GM19372 (cell line): ENCODE data around the gene PRKCH.
A peak's percentile ranks its signal among the peaks of the same experiment; 100 is the strongest.

Experiments used
- ATAC-seq: cut with Tn5 transposase; IDR thresholded peaks from one replicate; pipeline ENCODE4 v1.9.1; 2021; ENCODE audit warnings: mild to moderate bottlenecking, low read depth, moderate library complexity; ENCODE audit not compliant: unreplicated experiment

The PRKCH gene

DNA sequence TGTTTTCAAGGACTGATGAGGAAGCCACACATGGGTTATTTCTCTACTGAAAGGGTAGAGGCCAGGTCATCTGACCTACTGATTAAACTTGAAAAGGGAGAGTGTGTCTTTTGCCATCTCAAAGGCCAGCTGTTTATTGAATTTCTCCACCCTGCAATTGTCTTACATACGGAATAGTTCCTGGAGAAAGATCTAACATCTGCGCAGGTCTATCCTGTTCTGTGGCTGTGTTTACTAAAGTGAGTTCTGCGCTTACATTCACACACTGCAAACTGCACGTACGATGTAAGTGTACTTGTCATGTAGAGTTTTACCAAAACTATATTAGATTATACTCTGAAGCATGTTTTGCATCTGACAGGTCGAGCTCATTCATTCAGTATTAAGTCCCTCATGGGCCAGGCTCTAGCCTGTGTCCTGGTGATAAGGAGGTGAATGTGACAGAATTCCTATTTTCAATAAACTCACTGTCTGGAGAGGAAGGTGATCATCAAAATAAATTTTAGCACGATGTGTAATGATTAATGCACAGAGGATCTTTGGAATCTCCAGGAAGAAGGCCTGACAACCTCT, 96.6 kb downstream of the PRKCH start:
- ATAC-seq = no peak

DNA sequence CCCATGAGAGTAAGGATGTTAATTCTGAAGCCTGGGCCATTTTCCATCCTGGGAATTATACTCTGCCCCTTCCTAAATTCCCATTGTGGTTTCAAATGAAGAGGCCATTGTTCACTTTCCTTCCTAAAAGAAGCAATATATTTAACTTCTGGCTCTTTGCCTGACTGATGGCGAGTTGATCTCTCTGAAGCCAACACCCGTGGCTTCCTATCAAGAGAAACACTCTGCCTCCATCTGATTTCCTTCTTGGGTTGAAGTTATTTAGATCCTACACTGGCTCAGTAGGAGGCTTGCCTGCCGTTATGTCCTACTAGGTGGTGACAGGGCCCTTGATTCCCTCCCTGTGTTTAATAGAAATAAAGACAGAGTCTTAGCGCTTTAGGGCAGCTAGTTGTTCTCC, 97.4 kb downstream of the PRKCH start:
- ATAC-seq = no peak

DNA sequence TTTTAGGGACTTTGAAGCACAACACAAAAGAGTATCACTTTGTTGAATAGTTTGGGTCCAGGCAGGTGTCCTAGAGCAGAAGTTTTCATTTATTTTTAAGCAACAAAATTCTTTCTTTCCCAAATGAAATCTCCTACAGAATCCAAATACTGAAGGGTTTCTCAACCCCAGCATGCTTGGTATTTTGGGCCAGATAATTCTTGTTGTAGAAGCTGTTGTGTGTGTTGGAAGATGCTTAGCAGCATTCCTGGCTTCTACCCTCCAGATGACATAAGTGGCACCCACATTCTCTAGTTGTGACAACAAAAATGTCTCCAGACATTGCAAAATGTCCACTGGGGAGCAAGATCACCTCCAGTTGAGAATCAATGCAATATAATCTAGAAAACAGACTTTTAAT, 97.8 kb downstream of the PRKCH start:
- ATAC-seq = no peak

DNA sequence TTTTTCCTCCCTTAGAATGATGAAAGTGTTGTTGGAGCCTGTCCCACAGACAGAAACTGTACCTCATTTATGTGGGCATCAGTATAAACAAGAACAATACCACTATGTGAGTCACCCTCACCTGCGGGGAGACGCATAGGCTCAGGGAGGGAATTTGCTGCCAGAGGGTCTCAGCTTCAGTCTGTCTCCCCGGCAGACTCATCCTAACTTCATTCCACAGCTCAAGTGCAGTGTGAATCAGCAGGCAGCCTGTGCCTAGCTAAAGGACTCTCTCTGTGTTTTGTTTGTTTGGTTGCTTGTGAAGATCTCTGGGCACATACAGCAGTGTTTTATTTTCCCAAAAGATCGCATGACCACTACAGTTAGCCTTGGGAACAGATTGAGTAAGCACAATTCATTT, 98.9 kb downstream of the PRKCH start:
- no peak for ATAC-seq

DNA sequence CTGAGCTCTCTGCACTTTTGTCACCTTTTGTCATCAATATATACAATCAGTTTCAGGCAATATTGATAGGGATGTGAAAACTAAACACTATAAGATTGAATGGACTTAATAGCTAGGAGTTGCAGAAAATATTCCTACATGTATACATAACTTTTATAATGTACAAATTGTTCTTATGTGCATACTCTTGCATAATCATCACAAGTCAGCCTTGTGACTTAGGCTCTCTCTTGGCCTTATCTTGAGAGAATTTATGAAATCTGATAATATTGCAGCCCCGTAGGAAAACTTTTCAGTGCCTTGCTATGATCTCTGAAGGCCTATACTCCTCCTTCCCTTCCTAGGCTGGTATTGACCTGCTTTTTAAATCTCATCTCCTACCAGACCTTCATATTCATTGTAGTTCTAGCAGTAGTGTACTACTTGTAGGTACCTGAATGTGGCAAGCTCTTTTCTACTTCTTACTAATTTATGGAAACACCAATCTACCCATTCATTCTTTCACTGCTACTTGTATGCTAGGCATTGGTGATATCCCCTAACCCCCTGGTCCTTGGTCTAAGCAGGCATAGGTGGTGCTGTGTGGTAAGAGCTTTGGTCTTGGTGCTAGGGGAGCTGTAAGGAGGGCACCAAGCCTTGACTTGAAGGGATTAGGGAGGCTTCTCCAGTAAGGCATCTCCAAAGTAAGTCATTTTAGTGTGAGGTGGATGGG, 100.0 kb downstream of the PRKCH start:
- ATAC-seq = no peak

DNA sequence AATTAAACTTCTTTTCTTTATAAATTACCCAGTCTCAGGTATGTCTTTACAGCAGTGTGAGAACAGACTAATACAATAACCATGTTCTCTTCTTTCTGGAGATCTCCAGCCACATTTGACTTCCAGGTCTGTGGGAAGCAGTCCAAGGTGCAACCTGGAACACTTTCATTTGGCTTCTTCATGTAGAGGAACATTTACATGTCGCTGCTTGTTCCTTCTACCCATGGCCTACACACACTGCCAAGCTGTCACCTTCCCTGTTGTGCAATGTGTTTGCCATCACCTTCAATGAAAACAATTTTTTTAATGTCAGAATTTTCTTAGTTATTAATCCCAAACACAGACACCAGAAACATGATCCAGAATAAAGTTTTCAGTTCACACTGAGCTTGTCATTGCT, 104.7 kb downstream of the PRKCH start:
- no peak for ATAC-seq

DNA sequence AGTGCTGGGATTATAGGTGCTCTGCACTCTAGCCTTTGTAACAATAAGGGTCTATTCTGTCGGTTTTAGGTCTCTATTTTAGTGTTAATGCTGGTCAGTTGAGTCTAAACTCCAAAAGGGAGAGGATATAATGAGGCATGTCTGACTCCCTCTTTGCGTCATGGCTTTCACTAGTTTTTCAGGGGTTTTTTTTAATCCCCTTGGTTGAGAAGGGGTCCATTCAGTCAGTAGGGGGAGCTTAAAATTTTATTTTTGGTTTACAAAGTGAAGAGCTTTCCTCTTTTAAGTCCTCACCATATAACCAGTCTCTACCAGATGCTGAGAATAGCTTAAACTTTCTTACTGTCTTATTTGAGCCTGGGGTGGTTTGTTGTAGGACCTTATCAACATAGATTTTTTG, 106.9 kb downstream of the PRKCH start:
- ATAC-seq = no peak

DNA sequence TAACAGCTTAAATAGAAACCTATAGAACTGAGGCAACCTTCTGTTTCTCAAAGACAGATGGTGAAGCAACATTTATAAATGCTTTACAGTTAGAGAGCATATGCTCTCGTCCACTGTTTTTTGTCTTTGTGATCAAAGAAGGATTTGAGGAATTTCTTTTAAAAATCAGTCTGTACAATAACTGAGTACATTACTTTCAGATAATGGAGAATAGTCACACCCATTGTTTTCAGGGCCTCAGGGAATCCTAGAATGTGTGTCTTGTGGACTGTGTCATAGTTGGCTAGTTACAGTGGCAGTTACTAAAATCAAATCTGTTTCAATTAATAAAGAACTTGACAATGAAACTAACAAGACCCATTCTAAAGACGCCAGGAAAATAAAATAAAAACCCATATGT, 107.9 kb downstream of the PRKCH start:
- no peak for ATAC-seq

DNA sequence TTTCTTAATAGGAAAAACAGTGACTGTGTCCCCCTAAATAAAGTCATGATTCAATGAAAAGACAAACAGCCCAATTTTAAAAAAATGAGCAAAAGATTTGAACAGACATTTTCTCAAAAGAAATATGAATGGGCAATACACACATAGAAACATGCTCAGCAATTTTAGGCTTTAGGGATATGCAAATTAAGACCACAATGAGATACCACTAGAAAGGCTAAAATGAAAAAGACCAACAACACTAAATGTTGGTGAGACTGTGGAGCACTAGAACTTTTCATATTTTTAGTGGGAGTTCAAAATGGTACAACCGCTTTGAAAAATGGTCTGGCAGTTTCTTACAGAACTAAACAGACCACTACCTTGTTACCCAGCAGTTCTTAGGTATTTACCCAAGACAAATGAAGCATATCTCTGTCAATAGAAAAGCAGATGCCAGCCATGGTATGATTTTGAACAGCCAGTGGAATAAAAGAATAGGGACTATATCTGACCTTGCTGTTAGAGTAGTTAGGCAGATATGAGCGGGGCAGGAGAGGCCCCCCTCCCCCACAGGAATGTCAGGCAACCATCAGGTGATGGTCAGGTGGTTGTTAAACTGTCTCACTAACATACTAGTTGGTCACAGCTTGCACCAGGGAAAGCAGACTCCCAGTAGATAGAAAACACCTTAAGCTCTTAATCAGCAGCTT, 108.8 kb downstream of the PRKCH start:
- no peak for ATAC-seq

DNA sequence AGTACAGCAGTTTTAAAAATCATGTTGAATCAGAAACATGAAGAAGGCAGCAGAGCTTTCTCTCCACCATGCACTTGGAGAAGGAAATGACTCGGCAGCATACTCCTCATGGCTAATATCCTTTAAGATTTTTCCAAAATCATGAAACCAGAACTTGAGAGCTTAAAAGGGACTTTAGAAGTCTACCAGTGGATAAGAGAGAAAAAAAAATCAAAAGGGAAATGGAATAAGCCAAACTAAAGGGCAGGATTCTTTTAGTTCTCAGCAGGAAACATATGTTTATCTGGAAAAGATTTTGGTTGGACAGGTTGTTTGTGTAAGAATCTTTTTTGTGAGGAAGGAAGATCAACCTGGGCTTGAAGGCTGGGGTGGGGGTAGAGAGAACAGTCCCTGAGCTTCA, 111.8 kb downstream of the PRKCH start:
- ATAC-seq = no peak

DNA sequence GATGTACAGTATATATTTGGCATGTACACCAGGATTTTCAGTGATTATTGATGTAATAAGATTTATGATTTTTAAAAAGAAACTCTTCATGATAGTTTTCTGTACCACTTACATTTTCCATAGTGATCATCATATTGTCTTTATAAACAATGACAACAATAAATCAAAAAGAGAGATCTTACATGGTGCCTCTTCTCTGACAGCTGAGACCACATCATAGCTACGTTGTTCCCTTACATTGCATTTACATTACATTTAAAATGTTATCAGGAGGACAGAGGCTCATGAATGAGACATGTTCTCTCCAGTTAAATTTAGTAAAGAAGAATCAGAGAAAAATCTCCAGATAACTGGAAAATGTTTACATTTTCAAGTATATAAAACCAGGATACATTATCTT, 112.4 kb downstream of the PRKCH start:
- no peak for ATAC-seq

DNA sequence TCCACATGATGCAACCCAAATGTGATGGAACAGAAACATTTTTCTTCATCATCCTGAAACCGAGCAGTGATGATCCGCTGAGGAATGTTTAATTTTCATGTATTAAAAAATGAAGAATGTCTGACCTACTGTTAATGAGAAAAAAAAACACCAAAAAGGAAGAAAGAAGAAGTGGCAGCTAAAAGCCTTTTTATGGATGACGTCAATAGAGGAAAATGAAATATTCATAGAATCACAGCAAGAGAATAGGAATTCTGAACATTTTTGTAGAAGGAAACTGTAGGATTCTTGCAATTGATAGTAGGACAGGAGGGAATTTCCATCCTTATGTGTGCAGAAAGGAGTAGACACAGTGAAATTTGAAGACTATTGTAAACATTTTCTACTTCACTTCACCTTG, 112.9 kb downstream of the PRKCH start:
- no peak for ATAC-seq

DNA sequence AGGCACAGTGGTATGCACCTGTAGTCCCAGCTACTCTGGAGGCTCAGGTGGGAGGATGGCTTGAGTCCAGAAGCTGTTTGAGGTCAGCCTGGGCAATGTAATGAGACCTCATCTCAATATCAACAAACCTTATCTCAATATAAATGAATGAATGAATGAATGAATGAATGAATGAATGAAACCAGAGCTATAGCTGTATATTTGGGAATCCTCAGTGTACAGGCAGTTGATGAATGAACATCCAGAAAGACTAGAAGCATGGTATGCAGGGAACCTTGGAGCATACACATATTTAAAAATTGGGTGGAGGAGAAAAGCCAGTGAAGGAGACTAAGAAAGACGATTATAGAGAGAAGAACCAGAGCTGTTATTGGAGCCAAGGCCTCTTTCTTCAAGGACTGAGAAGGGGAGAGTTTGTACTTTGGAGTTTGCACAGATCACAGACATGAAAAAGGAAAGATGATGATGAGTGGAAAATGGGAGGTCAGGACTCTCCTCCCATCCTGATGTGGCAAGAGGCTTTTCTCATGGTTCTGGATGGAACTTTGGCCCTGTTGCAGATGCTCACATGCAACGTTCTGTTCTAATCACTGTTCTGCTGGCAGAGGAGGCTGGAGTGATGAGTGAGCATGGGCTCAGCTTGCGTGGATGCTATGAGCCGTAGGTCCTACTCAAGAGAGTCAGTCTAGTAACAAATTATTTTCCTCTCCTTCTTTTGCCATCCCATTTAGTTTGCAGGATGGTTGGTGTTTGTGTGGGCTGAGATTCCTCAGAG, 114.4 kb downstream of the PRKCH start:
- no peak for ATAC-seq

DNA sequence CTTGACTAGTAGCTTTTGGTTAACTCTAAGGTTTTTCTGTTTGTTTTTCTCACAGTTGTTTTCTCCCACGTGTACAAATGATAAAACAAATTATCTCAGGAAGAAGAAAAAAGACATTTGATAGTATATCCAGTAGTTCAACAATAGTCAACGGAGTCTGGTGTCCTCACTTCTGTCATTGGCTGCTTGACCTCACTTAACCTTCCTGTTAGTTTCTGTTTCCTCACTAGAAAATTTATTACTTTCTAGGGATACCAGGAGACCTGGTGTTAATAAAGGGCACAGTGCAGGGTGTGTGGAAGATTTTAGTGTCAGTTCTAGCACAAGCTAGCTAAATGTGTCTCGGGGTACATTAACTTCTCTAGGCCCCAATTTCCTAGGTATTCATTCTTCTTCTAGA, 116.0 kb downstream of the PRKCH start:
- no peak for ATAC-seq

DNA sequence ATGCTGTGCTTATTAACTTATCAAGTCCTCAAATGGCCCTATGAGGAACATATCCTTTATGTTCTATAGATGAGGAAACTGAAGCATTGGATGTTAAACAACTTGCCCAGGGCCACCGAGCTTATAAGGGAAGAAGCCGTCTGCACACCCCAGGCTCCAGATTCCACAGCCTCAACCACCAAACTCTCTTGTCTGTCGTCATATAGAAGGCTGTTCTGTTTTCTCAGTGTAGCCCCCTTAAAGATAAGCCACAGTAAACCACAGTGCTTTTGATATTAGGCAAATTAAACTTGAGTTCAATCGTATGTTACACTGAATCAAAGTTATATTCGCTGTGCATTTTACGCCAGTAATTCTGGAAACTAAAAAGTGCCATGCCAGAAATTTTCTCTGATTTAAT, 116.7 kb downstream of the PRKCH start:
- no peak for ATAC-seq

DNA sequence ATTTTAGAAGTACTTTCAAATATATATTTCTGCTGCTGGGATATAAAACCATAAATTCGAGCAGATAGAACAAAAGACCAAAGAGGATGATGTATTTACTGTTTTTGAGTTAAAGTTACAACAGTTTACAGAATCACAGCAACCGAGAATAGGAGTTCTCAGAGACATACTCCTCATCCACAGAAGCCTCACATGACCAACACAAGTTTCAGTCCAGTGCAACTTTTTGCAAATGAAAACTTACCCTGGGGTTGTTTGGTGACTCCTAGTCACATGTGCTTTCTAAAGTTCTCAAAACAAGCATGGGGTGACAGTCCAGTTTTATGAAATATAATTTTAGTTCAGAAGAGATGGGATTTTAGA, 117.1 kb downstream of the PRKCH start:
- ATAC-seq = no peak

DNA sequence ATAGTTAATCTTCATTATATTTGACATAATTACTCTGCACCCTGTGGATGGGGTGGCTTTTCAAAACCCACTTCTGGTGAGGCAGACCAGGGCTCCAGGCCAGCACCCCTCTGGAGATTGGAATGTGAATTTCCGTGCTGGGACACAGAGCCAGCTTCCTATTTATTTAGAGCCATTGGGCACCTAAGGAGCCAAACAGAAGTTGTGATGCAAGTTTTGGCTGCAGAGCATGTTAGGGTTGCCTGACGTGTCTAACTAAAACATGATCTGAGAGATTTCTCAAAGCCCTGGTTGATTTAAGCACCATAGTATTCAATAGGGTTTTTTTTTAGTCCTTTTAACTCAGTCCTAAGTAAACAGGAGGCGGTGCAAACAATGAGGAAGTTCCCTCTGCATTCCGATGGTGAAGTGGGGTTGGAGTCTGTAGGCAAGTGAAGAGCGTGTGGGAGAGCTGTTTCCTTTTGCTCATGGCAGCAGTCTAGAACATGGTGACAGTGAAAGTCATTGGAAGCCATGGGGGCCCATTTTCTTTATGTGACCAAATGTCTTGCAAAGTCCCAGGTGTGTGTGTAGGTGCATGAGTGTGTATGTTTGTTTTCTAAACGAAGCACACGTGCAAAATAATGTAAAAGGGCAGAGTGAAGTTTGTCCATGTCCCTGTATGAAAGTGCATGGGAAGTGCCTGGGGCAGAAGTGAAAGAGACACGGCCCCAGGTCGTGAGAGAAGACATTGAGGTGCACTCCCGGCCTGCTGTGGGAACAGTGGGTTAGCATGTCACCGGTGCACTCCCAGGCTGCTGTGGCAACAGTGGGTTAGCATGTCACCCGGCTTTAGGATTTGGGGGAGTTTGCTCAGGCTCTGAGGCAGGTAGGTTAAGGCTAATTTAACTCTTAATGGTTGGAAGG, 117.7 kb downstream of the PRKCH start:
- ATAC-seq = no peak

DNA sequence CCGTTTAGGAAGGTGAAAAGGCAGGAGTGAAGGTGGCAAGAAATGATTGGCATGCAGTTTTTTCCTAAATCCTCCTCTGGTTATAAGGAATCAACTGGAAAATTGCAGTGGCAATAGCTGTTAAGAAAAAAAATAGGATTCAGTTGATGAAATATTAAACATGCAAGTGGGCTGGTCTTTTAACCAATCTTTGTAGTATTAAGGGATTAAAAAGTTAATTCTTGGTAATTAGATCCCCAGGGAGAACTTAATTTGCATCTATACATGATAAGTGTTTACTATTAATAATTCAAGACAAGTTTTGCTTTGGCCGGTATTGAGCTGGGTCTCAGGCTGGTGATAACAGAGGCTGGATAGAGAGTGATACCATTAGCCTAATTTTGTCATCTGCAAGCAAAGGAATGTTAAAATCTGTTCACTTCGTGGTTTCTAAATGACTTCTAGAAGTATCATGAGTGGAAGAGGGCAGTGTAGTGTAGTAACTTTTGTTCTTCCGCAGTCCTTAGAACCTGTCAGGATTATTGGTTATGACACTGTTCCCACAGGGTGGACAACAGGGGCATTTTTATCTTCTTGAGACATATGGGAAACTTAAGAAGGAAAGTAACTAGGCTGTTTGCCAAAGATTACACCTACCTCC, 118.5 kb downstream of the PRKCH start:
- no peak for ATAC-seq

DNA sequence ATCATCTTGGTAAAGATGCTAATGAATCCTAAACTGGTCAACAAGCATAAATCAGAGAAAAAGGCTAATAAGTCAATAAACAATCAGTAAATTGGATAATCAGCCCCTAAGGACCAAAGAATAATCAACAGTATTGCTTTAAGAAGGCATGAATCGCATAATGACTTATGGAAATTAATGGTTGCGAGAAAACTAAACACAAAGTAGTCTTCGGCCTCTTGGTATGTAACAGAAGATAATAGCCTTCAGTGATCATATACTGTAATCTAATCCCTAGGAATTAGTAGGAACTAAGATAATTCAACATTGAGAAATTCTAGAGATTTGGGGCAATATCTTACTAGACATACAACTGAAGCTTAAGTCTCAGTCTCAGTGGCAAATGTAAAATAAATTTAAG, 122.1 kb downstream of the PRKCH start:
- no peak for ATAC-seq

DNA sequence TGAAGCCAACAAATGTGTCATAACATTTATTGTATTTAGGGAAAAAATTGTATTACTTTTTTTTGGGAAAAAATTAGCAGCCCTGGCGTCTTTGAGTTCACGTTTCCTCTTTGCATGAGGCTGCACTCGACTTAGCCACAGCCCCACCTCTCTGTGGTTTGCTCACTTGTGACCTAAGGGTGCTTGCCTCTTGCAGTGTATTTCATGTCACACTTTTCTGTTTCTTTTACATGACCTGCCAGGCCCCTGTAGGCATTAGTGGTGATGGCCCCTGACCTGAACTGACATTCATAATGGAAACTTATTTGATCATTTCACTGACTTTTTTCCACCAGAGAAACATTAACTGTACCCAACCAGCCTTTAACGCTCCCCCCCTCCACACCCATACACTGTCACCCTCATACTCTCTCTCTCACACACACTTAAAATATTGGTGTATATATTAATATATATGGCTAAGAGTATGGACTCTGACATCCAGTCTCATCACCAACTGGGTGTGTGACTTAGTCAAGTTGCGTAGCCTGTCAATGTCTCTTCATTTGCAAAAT, 122.9 kb downstream of the PRKCH start:
- peak; percentile 59 for ATAC-seq
